Neural progenitor cell (in vitro differentiated cells): ENCODE measurements around the gene MAP3K7CL.

Experiments used
- EZH2 ChIP-seq: fragments of 200-600 bp; sonication (generic); IDR thresholded peaks from 2 replicates; pipeline ENCODE4 v1.6.1; 2017; ENCODE audit warnings: antibody characterized with exemption, mild to moderate bottlenecking, moderate library complexity
- EZH2phosphoT487 ChIP-seq: fragments of 200-600 bp; sonication (generic); IDR thresholded peaks from 2 replicates; pipeline ENCODE4 v1.6.1; 2017; ENCODE audit warnings: antibody characterized with exemption
- TF ChIP-seq, protein P1 (sequence below): fragments of 200-600 bp; sonication (generic); IDR thresholded peaks from 2 replicates; pipeline ENCODE4 v1.5.1; 2017; ENCODE audit warnings: antibody characterized with exemption, mild to moderate bottlenecking

DNA sequence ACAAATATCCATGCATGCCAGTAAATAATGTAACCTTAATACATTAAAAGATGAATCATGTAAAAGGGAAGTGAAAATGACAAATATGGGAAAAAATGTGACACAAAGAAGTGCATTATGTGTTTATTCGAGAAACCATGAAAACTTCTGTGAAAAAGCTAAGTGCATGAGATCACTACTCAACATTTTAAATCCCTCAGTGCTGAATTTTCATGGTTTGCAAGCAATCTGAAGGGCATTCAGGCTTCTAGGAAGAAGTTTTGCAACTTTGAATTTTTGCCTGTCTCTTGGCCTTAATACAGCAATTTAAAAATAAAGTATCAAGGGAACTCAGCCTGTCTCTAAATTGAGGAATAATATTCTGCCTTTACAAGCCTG, 78.2 kb downstream of the MAP3K7CL start:
- TF ChIP-seq, protein P1, sequence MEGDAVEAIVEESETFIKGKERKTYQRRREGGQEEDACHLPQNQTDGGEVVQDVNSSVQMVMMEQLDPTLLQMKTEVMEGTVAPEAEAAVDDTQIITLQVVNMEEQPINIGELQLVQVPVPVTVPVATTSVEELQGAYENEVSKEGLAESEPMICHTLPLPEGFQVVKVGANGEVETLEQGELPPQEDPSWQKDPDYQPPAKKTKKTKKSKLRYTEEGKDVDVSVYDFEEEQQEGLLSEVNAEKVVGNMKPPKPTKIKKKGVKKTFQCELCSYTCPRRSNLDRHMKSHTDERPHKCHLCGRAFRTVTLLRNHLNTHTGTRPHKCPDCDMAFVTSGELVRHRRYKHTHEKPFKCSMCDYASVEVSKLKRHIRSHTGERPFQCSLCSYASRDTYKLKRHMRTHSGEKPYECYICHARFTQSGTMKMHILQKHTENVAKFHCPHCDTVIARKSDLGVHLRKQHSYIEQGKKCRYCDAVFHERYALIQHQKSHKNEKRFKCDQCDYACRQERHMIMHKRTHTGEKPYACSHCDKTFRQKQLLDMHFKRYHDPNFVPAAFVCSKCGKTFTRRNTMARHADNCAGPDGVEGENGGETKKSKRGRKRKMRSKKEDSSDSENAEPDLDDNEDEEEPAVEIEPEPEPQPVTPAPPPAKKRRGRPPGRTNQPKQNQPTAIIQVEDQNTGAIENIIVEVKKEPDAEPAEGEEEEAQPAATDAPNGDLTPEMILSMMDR = no peak
- TF ChIP-seq EZH2 (no peak), EZH2phosphoT487 (no peak)
